NCI-H82 (cell line): Measurements from ENCODE around the gene NIPAL4.

ENCODE experiments used
- DNase-seq: peaks from one replicate; lab custom pipeline; 2025; lab: John Stamatoyannopoulos, UW

The NIPAL4 gene

DNA sequence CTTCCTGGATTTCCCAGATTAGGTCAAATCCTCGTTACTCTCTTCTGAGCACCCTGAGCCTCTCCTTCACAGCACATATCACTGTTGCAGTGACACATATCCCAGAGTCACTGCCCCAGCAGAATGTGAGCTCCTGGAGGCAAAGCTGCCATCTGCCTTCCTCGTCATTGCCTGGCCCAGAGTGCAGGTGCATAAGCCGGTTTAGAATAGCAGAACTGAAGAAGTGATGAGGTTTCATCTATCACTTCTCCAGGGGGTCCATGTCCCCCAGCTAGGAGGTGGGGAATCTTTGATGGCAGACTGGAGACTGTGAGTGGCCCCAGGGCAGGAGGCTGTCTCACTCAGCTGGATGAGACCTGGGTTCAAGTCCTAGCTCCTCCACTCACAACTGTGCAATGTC, 25.8 kb downstream of the NIPAL4 start:
- peak; percentile 31 for DNase-seq

DNA sequence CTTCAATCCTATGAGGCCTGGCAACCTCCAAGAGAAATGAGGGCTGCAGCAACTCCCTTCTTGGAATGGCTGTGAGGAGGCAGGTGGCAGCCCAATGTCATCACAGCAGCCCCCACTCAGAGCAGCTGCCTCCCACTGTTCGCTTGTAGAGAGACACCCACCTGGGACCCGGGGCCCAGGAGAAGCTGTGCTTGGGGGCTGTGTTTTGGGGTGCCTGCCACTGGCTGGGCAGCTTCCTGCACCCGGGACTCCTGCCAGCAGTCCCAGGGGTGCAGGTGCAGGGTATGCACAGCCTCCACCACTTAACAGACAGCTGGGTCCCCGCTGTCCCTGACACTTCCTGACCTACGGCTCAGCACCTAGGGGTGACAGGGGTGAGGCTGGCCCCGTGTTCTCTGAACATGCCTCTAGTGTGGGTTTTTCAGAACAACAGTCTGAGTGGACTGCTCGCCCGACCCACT, 26.2 kb downstream of the NIPAL4 start:
- DNase-seq: no peak

DNA sequence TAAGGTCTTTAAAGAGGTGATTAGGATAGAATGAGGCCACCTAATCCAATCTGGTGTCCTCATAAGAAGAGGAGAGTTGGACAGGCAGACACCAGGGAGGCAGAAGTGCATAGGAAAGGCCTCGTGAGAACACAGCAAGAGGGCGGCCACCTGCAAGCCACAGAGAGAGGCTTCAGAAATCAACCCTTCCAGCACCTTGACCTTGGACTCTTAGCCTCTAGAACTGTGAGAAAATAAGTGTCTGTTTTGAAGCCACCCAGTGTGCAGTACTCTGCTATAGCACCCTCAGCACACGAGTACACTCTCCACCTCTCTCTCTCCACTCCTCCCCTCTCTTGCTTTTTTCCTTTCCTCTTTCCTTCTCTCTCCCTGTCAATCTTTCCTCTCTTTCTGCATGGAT, 26.8 kb downstream of the NIPAL4 start:
- peak; percentile 57 for DNase-seq

DNA sequence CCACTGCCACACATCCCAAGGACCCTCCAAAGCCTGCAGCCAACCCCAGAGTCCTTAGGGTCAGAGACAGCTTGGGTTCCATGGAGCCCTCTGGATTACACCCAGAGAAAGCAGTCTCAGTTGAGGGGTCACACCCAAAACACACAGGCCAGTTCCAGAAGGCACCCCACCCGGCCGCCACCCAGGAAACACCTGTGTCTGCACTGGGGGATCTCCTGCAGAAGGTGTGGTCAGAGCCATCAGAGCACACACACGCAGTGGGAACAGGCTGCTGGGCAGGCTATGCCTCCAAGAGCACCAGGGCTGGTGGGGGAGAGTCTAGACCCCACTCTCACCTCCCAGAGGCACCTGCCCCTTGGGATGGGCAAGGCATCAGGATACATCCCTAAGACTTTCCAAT, 27.3 kb downstream of the NIPAL4 start:
- DNase-seq: no peak

DNA sequence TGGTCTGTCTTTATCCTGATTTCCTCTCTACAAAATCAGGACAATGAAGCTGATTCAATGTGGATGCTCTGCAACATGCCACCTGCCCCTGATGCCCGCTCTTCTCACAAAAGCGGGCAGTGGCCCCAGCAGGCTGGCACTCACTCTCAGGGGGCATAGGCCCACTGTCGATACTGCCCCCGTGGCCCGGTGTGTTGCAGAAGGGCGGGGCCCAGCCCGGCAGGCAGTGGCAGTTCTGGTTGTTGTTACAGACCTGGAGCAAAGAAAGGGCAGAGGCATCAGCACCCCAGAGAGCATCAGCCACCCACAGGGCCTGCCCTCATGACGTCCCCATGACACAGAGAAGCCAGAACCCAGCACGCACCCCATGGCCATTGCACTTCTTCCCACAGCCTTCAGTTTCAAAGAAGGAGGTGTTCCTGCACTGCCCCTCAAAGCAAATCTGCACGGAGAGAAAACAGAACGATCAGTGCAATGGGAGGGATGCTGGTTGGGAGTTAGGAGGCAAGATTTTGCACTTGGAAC, 31.5 kb downstream of the NIPAL4 start:
- DNase-seq: no peak

DNA sequence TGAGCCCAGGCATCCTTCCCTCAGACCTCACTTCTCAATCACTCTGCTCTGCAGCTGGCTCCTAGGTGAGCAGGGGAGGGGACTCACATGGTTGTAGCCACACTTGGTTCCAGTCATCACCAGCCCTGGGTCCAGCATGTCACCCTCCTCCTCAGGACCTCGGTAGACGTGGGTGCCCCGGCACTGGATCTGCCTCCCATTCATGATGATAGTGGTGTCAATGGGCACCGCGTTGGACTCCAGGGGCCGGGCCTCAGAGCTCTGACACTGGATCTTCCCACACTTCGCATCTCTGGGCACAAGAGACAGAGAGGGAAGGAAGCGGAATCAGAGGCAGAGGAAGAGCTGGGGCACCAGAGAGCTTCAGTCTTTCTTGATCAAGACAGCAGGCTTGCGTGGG, 32.9 kb downstream of the NIPAL4 start:
- no peak for DNase-seq

DNA sequence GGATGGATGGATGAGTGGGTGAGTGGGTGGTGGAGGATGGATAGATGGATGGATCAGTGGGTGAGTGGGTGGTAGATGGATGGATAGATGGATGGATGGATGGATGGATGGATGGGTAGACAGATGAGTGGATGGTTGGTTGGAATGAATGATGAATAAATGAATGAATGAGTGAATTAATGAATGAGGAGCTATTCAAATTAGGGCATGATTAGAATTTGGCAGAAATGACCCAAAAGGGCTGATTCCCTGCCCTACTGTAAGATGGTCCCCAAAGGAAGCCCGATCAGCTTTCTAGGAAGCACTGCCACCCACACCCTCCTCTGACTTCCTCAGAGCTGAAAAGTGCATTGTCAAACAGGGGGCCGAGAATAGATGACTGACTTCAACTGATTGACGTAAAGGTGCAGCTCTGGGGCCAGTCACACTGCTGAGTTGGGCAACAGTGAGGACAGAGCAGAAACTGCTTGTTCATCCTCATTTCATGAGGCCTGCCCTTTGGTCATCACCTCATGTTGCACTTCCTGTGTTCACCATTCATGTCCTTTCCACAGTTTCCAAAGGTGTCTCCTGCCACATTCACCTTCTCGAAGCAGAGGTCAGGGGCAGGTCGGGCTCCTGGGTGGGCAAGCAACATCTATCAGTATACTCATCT, 34.3 kb downstream of the NIPAL4 start:
- DNase-seq: no peak

DNA sequence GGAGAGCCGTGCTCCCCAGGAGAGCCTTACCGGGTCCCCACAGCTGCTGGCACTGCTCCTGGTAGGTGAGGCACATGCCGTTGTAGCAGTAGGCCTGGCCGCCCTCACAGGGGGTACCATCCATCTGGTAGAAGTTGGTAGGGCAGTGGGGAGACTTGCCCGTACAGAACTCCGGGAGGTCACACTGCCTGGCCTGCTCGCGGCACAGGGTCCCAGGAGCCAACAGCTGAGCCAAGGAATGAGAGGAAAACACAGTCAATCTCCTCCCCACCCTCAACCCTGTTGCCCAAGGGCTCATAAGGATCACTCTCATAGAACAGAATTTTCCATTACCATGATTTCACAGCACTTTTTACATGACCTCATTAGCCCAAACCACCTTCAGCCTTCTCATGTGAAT, 36.9 kb downstream of the NIPAL4 start:
- DNase-seq: no peak

DNA sequence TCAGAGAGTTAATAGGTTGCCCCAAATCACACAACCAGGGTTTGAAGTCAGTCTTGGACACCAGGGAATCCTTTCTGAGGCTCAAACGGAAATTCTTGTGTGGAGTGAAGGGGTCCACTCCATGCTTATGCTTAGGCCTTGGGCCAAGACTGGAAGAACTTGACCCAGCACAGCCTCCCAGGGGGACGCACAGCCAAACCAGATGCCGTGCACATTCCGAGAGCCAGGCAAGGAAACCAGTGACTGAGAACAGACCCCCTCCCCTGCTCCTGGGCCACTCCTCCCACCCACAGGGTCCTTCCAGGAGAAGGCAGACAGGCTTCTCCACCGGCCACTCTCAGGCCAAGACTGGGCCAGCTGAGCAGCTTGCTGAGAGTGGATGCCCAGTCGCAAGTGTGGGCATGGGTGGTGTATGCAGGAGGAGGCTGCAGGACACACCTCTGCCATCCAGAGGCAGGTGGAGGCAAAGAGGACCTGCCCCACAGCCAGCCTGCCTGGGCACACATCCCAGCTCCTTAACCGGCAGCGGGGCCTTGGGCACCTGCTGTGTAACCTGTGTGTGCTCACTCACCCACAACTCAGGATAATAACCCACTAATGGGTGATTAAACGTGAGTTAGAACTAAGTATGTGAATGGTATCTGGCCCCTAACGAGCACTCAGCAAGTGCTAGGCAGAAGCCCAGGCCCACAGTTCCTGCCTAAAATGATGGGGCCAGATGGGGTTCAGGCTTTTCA, 38.0 kb downstream of the NIPAL4 start:
- peak; percentile 3 for DNase-seq

DNA sequence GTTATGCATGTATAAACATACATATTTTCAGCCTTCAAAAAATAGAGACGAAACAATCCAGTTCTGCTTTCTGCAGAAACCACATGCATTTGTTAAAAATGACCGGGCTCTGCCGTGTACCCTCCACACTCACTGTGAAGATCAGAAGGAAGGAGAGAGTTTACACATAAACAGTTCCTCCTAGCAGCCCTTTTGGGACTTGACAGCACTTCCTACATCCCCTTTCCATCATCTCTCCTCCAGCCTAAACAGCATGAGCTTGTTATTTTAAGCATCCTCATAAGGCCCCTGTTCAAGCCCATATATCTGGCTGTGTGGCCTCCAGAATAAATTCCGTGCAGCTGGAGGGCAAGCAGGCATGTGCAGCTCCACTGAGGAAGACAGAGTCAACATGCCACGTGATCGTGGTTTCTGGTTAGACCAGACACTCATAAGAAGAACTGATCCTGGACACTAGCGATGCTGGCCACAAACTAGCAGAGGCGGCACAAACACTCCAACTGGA, 42.2 kb downstream of the NIPAL4 start:
- DNase-seq: no peak

DNA sequence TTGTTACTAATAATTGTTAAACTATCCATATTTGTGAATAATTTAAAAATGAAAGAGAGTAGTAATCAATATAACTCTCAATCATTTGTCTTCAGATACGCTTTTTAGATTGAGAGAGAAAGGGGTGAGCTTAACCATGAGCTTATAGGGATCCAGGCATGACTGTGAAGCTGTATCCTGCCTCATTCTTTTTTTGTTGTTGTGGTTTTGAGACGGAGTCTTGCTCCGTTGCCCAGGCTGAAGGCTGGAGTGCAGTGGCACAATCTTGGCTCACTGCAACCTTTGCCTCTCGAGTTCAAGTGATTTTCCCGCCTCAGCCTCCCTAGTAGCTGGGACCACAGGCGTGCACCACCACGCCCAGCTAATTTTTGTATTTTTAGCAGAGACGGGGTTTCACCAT, 44.0 kb downstream of the NIPAL4 start:
- DNase-seq: no peak

DNA sequence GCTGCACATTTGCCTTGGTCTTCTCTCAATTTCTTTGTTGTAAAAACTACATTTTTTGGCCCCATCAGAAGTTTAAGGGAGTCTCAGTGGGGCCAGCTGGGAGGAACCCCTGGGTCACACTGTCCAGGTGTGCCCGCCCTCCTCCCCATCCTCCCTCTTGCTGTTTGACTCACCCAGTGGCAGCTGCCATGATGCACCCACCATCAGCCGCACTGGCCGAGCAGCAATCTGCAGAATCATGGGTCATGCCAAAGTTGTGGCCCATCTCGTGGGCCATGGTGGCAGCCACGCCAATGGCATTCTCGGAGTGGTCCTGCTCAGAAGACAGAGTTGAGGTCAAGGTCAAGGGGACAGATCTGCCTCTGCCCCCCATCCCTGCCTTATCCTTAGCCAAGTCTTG, 45.5 kb downstream of the NIPAL4 start:
- DNase-seq: no peak

DNA sequence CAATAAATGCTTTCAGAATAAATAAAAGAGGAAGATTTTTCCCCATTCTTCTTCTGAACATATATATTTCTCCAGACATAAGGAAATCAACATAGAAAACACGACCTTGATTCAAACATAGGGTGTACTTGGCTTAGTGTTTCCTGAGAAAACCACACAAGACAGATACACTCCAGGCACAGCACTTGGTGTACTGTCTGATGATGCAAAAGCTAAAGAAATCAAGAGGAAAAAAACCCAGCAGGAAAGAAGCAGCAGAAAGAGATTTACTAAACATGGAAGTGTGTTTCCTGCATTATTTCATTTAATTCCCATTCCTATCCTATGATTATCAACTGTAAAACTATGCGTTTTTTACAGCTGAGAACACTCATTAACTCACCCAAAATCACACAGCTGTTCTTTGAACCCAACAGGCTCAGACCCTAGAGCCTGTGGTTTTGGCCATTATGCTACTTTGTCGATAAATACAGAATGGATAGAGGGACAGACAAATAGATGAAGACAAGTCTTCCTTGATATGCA, 46.1 kb downstream of the NIPAL4 start:
- DNase-seq: no peak

DNA sequence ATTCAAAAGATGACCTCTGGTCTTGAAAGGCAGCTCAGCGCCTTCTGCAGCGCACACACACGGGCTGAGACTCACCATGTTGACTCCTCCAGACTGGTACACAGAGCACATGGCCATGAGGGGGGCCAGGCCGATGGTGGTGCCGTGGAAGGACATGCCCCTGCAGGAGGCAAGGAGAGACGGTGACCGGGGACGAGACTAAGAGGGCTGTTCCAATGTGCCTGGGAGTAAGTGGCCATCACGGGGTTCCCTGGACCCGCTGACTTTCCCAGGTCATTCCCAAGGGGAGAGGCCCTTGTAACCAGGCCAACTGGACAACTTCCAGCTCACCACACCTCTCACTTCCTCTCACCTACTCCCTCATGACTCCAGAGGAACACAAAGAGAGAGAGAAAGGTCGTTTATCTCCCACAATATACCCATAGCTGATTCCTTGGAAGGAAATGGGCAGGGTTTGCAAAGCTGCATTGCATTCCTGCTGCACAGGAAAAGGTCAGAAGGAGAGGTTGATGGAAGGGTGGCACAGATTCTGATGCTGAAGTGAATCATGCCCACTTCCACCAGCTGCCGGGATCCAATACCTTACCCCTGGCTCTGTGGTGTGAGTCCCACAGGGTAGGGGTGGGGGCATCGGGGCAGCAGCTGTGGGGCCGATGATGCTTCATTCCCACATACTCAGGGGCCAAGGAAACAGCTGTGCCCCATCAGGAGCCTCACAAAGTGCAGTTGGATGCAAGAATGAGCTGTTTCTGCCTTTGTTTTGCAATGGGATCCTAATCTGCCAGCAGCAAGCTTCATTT, 47.2 kb downstream of the NIPAL4 start:
- DNase-seq: no peak

DNA sequence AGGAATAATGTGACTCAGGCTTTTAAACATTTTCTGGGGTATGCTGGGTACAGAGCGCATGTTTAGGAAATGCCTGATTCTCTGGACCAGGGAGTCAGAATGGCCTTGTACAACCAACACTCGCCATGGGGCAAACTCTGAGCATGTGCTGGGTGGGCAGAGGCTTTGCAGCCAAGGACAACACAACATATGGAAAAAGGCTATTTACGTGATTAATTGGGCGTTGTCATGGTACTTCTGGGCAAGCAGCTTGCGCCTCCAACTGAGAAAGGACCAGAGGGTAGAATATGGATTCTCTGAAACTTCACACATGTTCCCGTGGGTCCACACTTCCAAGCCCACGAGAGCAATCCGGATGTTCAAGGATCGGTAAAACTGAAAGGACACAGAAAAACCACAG, 49.1 kb downstream of the NIPAL4 start:
- DNase-seq: peak; percentile 3

DNA sequence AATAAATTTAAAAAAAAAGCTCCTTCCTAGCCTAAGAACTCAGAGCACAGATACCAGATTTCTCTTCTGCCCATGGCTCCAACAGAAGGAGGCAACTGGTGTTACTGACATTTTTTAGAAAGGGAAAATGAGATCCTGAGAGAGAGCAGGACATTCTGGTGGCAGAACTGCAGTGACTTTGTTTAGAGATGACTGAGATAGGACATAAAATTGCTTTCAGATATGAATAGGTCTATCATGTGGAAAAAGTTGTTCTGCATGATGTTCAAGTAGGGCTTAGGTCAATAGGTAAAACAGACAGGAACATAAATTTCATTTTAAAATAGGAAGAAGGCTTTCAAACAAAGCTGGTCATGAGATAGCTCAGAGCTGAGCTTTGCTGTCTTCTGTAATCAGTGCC, 49.6 kb downstream of the NIPAL4 start:
- no peak for DNase-seq

DNA sequence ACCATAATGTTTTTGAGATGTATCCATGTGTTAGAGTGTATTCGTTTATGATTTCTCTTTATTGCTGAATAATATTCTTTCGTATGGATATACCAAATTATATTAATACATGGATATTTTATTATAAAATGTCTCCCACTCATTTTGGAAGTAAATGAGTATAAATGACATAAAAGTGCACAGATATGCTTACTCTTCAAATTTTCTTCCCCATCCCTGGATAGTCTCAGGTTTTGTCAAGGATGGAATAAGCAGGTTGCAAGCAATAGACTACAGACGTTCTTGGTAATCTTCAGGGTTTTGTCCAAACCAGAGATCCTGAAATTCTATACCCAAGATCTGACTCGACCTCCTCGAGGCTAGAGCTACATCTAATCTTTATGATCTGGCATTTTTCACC, 50.7 kb downstream of the NIPAL4 start:
- DNase-seq: no peak

DNA sequence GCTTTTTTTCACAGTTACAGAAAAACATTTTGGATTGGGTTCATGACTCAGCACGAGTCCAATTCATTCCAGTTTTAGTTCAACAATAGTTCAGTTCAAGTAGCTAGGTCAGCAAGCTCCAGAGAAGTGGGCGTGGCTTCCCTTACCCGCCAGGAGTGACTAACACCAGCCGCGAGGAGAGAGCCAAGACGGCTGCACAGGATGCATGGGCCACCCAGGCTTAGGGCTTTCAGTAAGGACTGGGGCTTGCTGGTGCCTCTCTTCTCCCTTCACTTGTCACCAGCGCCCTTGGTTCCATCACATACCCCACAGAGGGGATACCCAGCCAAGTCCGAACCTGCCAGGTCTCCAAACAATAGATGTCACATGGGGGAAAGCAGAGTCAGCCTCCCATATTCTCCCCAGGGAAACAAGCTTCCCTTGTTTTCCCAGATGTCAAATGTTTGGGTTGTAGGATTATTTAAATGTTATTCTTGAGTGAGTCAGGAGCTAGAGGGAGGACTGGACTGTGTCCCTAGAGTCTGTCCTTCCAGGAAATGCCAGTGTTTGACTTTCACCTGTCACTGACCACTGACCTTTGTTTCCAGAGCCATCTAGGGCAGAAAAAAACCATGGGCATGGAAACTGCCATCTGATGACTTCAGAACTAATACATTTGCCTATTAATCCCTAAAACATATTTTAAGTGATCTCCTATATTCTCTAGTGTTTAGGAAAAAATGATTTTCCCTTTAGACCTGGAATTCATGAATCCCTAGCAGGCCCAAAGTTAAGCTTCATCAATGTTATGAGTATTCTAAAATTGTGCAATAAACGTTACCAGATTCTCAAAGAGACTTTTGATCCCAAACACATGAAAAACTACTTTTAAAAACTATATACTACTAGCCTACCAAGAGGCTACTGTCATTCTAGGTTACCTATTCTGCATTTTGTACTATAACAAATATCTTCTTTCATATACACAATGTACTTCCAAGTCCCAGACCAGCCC, 51.9 kb downstream of the NIPAL4 start:
- DNase-seq: no peak

DNA sequence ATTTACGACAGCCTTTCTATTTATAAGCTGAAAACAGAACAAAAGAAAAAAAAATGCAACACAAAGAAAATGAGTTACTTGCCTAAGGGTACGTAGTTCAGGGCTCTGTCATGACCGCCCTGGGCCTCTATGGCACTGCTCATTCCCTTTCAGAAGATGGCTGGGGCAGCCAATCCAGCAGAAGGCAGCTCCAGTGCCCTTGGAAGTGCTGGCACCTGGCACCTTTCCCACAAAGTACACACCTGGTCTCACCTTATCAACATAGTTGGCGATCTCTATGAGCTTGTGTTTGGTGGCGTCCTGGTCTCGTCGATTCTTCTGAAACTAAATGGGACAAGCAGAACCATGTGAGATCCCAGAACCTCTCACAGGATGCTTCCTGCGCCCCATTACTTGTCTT, 53.2 kb downstream of the NIPAL4 start:
- DNase-seq: no peak

DNA sequence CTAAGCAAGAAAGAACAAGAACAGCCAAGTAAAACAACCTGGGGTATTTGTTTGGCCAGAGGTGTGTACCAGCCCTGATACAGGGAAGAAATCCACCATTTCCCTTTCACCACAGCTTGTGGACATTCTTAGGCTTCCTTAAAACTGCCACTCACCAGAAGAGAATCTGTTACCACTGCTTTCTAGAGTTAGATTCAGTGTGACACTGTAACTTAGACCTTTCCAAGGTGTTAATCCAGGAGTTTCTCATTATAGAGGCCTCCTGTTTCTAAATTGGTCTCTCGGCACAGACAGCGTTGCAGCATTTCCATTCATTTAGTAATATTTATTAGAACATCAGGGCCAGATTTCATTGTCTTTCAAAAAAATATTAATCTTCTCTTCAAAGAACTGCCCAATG, 55.0 kb downstream of the NIPAL4 start:
- no peak for DNase-seq

DNA sequence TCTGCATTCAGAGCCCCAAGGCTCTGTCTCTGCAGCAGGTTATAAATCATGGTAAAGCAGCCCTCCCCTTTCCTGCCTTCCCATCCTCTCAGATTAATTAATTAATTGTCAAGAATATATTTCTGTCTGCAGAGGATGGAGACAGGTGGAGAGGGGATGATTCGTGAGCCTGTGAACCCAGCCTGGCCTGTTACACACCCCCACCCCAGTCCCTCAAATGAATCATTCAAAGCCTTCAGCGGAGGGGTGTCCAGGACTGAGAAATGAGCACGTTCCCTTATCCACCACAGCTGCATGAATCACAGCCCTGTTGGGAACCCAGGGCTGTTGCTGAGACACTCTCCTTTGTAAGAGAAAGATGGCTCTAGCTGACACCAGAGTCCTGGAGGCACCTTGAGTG, 56.0 kb downstream of the NIPAL4 start:
- peak; percentile 12 for DNase-seq
